ENCODE results near the gene SH3GL1.

The SH3GL1 gene

DNA sequence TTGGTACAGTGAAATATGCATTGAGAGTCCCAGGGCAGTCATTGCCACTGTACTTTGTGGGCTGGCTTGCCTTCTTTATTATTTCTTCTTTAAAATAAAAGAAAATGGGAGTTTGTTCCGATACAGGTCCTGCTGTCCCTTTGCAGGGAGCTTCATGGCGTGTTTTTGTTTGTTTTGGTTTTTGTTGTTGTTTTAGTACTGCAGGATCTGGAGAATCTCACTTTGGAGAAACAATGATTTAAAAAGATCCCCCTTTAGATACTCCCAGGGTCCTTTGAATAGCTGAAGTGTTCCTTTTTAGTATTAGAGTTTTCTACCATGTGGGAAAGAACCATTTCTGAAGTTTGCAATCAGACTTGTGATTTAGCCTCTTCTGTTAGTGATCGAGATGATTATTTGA, 13.2 kb upstream of the SH3GL1 start:
- no peak for DNase-seq (ENCODE audit: low read depth)
- TF ChIP-seq, protein P1, sequence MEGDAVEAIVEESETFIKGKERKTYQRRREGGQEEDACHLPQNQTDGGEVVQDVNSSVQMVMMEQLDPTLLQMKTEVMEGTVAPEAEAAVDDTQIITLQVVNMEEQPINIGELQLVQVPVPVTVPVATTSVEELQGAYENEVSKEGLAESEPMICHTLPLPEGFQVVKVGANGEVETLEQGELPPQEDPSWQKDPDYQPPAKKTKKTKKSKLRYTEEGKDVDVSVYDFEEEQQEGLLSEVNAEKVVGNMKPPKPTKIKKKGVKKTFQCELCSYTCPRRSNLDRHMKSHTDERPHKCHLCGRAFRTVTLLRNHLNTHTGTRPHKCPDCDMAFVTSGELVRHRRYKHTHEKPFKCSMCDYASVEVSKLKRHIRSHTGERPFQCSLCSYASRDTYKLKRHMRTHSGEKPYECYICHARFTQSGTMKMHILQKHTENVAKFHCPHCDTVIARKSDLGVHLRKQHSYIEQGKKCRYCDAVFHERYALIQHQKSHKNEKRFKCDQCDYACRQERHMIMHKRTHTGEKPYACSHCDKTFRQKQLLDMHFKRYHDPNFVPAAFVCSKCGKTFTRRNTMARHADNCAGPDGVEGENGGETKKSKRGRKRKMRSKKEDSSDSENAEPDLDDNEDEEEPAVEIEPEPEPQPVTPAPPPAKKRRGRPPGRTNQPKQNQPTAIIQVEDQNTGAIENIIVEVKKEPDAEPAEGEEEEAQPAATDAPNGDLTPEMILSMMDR (IDR thresholded peaks at IDR 0.05; ENCODE audit: insufficient read depth, low read depth, low read length, missing control alignments), result no peak
- no peak overlapping the region for H3K4me3 ChIP-seq (ENCODE audit: low read length)

DNA sequence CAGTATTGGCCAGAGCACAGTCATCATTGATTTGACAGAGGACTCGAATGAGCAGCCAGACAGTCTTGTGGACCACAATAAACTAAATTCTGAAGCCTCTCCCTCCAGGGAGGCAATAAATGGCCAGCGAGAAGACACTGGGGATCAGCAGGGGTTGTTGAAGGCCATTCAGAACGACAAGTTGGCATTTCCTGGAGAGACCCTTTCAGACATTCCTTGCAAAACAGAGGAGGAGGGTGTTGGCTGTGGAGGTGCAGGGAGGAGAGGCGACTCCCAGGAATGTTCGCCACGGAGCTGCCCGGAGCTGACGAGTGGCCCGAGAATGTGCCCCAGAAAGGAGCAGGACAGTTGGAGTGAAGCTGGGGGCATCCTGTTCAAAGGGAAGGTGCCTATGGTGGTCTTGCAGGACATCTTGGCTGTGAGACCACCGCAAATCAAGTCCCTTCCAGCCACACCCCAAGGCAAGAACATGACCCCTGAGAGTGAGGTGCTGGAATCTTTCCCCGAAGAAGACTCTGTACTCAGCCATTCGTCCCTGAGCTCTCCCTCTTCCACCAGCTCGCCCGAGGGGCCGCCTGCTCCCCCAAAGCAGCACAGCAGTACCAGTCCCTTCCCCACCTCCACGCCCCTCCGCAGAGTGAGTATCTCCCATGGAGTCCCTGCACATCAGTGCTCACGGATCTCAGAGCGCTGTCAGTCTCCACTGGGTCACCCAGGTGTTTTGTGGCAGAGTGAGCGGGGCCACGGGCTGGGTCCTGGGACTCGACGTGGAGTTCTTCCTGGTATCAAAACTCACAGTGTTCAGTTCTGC, 9.0 kb upstream of the SH3GL1 start:
- TF ChIP-seq, protein P1 (IDR thresholded peaks at IDR 0.05; ENCODE audit: insufficient read depth, low read depth, low read length, missing control alignments), result no peak
- no peak for DNase-seq (ENCODE audit: low read depth)
- H3K4me3 ChIP-seq (ENCODE audit: low read length), result no peak overlapping the region

DNA sequence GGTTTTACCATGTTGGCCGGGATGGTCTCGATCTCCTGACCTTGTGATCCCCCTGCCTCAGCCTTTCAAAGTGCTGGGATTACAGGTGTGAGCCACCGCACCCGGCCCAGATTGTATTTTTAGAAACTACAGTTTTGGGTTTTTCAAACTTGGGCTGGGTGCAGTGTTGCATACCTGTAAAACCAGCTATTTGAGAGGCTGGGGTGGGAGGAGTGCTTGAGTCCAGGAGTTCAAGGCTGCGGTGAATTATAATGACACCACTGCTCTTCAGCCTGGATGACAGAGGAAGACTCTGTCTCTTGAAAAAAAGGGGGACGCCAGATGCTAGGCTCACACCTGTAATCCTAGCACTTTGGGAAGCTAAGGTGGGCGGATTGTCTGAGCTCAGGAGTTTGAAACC, 6.3 kb upstream of the SH3GL1 start:
- TF ChIP-seq, protein P1 (IDR thresholded peaks at IDR 0.05; ENCODE audit: insufficient read depth, low read depth, low read length, missing control alignments), result no peak
- no peak for DNase-seq (ENCODE audit: low read depth)
- H3K4me3 ChIP-seq (ENCODE audit: low read length), result no peak overlapping the region

DNA sequence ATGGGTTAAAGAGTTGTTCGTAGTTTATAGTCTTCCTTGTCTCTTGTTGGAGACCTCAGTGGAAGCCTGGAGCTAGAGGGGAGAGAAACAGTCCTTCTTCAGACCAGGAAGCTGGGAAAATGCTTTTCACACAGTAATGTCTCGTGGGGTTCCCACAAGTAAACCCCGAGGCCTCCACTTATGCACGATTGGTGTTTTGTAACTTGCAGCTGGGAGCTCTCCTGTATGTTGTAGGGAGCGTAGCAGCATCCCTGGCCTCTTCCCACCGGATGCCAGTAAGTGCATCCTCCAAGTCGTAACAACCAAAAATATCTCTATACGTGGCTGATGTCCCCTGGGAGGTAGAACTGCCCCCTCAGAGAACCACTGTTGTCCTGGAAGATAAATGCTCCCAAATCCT, 5.6 kb upstream of the SH3GL1 start:
- H3K4me3 ChIP-seq (ENCODE audit: low read length), result no peak overlapping the region
- TF ChIP-seq, protein P1 (IDR thresholded peaks at IDR 0.05; ENCODE audit: insufficient read depth, low read depth, low read length, missing control alignments), result no peak

DNA sequence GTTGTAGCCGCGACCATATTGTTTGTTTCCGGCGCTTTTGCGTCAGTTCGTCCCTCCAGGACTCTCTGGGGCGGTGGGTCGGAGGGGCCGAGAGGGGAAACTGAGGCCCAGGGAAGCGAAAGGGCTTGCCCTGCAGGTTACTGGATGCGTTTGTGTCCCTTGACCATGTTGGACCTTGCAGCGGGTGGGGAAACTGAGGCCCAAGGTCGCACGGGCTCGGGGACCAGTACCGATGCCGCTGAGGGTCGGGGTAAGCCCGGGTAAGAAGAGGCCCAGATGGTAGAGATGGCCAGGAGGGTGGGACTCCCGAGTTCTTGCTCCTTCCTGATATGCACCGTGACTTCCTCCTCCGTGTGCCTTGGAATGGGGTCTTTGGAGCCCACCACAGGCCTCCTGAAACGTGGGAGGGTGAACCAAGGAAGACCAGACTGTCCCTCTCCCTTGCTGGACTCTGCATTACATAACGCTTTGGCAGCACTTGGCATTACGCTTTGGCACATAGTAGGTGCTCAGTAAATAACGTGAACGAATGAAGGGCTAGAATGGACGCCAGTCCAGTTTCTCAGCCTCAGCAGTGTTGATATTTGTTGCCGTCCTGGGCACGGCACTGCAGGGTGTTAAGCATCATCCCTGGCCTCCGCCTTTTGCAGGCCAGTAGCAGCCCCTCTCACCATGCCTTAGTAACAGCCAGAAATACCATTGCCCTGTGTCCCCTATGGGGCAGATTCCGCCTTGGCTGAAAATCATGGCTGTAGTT, 2.8 kb upstream of the SH3GL1 start:
- TF ChIP-seq, protein P1 (IDR thresholded peaks at IDR 0.05; ENCODE audit: insufficient read depth, low read depth, low read length, missing control alignments), result no peak
- DNase-seq (ENCODE audit: low read depth), result no peak
- H3K4me3 ChIP-seq (ENCODE audit: low read length), result peak overlapping the region; percentile 92

More for the DNA sequence above, 5.6 kb upstream of the SH3GL1 start:
- DNase-seq (ENCODE audit: low read depth), result no peak

DNA sequence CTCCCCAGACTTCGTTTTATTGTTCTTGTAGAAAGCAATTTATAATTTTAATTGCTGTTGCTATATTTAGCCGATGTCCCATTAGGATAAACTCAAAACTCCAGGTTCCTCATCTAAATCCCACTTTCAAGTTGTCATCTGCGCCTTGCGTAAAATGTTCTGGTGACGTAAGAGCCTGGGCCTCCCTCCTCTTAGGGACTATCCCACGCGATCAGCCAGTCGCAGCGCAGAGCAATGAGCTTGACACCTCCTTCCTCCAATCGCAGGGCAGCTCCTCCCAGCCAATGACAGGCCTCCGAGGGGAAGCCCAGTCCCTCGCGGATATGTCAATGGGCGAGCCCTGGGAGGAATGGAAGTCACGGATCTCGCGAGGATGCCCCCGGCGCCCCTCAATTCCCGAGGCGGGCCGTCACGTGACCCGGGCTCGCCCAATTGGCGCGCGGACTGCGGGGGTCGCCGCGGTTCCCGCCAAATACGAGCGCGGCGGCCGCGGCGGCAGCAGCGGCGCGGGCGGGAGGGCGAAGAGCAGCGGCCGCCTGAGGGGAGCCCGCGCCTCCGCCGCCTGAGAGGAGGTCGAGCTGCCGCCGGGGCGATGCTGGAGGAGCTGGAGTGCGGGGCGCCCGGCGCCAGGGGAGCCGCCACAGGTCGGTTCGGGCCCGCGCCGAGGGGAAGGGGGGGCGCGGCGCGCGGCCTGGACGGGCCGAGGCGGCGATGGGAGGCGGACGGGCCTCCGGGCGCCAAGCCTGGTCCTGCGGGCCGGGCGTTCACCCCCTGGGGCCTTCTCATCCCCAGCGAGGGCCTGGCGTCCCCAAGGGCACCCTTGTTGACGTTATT, 2.0 kb upstream of the SH3GL1 start, which contains the start of gene CHAF1A:
Gene CHAF1A, plus strand, starts transcription at position 470 of the 834 bp plus-strand sequence. Its CDS starts 123 bp downstream, at position 593.
- peak; percentile 100 for DNase-seq (ENCODE audit: low read depth)
- TF ChIP-seq, protein P1 (IDR thresholded peaks at IDR 0.05; ENCODE audit: insufficient read depth, low read depth, low read length, missing control alignments), result no peak
- peak within 1 kb of the TSS; percentile 92 for H3K4me3 ChIP-seq (ENCODE audit: low read length)
